MCF 10A (cell line): ENCODE results near the gene SLC1A7. TPM values are rescaled to one million over a fixed set of nuclear protein-coding genes. Genes with fewer than 3 reads are reported as not detected.
A peak's percentile ranks its signal among the peaks of the same experiment; 100 is the strongest.

Source experiments
- BruUV-seq: library from RNA; stranded (reverse); fragments of 400-500 nt; replicated peaks from 2 replicates; lab custom pipeline; 2021; lab: Mats Ljungman, UMichigan
- CTCF ChIA-PET: fragments of 300-600 bp; sonication (Branson Sonifier 250); formaldehyde crosslinking; extraction: SDS; loops from one replicate; lab custom pipeline; 2021; ENCODE audit warnings: antibody characterized with exemption, inconsistent platforms; lab: Yijun Ruan, JAX
- POLR2A ChIA-PET: fragments of 300-600, 350-650 bp; sonication (Branson Sonifier 250); formaldehyde crosslinking; extraction: SDS; loops from one replicate; lab custom pipeline; 2020; ENCODE audit warnings: antibody characterized with exemption, inconsistent platforms; lab: Yijun Ruan, JAX
- DNase-seq: peaks from one replicate; pipeline ENCODE4 v3.0.0-alpha.2; 2018; ENCODE audit not compliant: unreplicated experiment
- H3K27ac Mint-ChIP-seq: one replicate; pipeline ENCODE4 v1.8.0; 2022; ENCODE audit warnings: mild to moderate bottlenecking, low read depth, mixed read lengths; ENCODE audit not compliant: unreplicated experiment
- H3K27me3 Mint-ChIP-seq: one replicate; pipeline ENCODE4 v1.8.0; 2022; ENCODE audit warnings: mixed read lengths; ENCODE audit not compliant: insufficient read depth, unreplicated experiment
- H3K36me3 Mint-ChIP-seq: one replicate; pipeline ENCODE4 v1.8.0; 2022; ENCODE audit warnings: mild to moderate bottlenecking, moderate library complexity, mixed read lengths; ENCODE audit not compliant: insufficient read depth, unreplicated experiment
- H3K4me1 Mint-ChIP-seq: one replicate; pipeline ENCODE4 v1.8.0; 2022; ENCODE audit warnings: mixed read lengths; ENCODE audit not compliant: insufficient read depth, unreplicated experiment
- H3K4me3 Mint-ChIP-seq: one replicate; pipeline ENCODE4 v1.8.0; 2022; ENCODE audit warnings: mild to moderate bottlenecking, moderate library complexity, mixed read lengths; ENCODE audit not compliant: unreplicated experiment
- H3K9me3 Mint-ChIP-seq: one replicate; pipeline ENCODE4 v1.8.0; 2022; ENCODE audit warnings: mixed read lengths; ENCODE audit not compliant: unreplicated experiment
- intact Hi-C: fragments of 100-400 bp; cut with micrococcal nuclease; formaldehyde crosslinking; loops from 2 replicates; pipeline ENCODE4 v1.14.1; 2022
- total RNA-seq: library from RNA; stranded (reverse); gene quantifications from 2 replicates; pipeline ENCODE4 v1.2.3, GENCODE V29; 2022
- TF ChIP-seq, protein P1 (sequence below): fragments of 200-600 bp; IDR thresholded peaks from one replicate; pipeline ENCODE4 v1.8.0; 2022; ENCODE audit warnings: antibody characterized with exemption, mild to moderate bottlenecking; ENCODE audit not compliant: unreplicated experiment

Gene SLC1A7
- total RNA-seq, 1 experiment from 2014 or later = not detected

DNA sequence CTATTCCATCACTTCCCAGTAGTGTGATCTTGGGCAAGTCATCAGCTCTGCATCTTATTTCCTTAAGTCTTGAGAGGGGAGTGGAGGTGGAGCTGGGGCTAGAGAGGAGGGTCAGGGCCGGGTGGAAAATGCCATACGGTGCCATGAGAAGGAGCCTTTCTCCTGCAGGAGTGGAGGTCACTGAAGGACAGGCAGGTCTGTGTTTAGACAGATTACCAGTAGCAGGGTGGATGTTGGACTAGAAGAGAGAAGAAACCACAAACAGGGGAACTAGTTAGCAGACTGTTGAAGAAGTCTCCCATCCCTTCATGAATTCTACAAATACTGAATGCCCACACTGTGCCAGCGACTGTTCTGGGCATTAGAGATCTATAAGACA, 40.3 kb upstream of the SLC1A7 start:
- TF ChIP-seq, protein P1, sequence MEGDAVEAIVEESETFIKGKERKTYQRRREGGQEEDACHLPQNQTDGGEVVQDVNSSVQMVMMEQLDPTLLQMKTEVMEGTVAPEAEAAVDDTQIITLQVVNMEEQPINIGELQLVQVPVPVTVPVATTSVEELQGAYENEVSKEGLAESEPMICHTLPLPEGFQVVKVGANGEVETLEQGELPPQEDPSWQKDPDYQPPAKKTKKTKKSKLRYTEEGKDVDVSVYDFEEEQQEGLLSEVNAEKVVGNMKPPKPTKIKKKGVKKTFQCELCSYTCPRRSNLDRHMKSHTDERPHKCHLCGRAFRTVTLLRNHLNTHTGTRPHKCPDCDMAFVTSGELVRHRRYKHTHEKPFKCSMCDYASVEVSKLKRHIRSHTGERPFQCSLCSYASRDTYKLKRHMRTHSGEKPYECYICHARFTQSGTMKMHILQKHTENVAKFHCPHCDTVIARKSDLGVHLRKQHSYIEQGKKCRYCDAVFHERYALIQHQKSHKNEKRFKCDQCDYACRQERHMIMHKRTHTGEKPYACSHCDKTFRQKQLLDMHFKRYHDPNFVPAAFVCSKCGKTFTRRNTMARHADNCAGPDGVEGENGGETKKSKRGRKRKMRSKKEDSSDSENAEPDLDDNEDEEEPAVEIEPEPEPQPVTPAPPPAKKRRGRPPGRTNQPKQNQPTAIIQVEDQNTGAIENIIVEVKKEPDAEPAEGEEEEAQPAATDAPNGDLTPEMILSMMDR = no peak
- Mint-ChIP-seq H3K4me1 (peaks cover 5% of the 10 kb centered on the region), H3K27me3 (no peaks in the 10 kb centered on the region), H3K9me3 (no peaks in the 10 kb centered on the region), H3K27ac (no peak overlapping the region), H3K36me3 (no peaks in the 10 kb centered on the region), H3K4me3 (no peak overlapping the region)
- POLR2A ChIA-PET = interaction anchor here (0.6 to 4.9 kb wide), 3 partner anchors 13 to 328 kb away, joined by 3 to 21 read pairs (median 4); partner anchors contain the start of gene CPT2
- CTCF ChIA-PET = interaction anchor here (0.6 to 2.6 kb wide), 22 partner anchors 8 to 471 kb away, joined by 3 to 17 read pairs (median 4); partner anchors contain the start of gene ECHDC2
- BruUV-seq = no TSS peak
- DNase-seq = no peak
- intact Hi-C loops = loop anchor here (1.0 kb wide), 1 partner anchor 277 kb away; no protein-coding TSS in a partner anchor

DNA sequence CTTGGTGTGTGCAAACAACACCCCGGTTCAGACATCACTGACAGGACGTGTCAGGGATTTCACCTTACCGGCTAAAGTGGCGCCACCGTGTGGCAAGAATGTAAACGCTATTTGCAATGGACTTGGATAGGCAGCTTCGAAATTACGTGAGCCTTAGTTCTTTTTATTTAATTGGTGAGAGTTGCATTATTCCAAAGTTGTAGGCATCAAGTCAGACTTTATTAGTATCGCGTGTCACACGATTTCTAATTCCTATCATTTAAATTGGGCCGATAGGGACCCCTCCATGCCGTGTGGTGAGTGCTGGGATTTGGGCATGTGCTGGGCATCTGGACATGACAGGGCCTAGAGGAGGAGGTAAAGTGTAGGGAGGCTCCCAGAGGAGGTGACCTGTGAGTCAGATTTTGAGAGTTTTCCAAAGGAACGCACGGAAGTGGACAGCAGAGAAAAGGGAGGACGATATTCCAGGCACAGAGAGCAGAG, 39.7 kb upstream of the SLC1A7 start:
- no TSS peak for BruUV-seq
- no peaks in the 10 kb centered on the region for H3K4me1 Mint-ChIP-seq
- H3K9me3 Mint-ChIP-seq = no peaks in the 10 kb centered on the region
- no peaks in the 10 kb centered on the region for H3K27me3 Mint-ChIP-seq
- POLR2A ChIA-PET = interaction anchor here (0.6 to 1.0 kb wide), 4 partner anchors 168 to 888 kb away, joined by 3 to 4 read pairs (median 3); no protein-coding TSS in a partner anchor
- no peak overlapping the region for H3K27ac Mint-ChIP-seq
- peak; percentile 84 for DNase-seq
- TF ChIP-seq, protein P1 = peak; percentile 66
- no peaks in the 10 kb centered on the region for H3K36me3 Mint-ChIP-seq
- CTCF ChIA-PET = interaction anchor here (0.6 to 2.6 kb wide), 21 partner anchors 8 to 471 kb away, joined by 3 to 17 read pairs (median 4); partner anchors contain the start of gene ECHDC2
- H3K4me3 Mint-ChIP-seq = no peak overlapping the region
- intact Hi-C loops = loop anchor here (1.0 kb wide), 1 partner anchor 277 kb away; no protein-coding TSS in a partner anchor

DNA sequence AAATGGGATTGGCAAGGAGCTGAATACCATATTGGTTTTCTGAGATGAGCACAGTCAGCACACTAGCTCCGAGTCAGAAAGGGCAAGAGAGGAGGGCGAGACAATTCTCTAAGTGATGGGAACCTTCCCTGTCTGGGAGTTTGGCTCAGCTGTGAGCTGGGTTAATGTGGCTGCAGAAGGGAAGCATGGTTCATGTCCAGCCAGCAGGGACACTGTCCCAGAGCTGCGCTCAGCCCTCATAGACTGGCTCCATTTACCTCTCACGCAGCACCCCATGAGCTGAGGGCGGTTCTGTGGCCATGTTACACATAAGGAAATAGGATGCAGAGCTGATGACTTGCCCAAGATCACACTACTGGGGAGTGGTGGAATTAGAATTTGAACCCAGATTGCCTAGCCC, 38.5 kb upstream of the SLC1A7 start:
- no peak overlapping the region for H3K4me3 Mint-ChIP-seq
- no peak overlapping the region for H3K27ac Mint-ChIP-seq
- CTCF ChIA-PET = interaction anchor here (0.7 to 1.8 kb wide), 13 partner anchors 9 to 437 kb away, joined by 3 to 11 read pairs (median 4); no protein-coding TSS in a partner anchor
- no peaks in the 10 kb centered on the region for H3K36me3 Mint-ChIP-seq
- no peaks in the 10 kb centered on the region for H3K27me3 Mint-ChIP-seq
- H3K9me3 Mint-ChIP-seq = no peaks in the 10 kb centered on the region
- DNase-seq = no peak
- TF ChIP-seq, protein P1 = no peak
- H3K4me1 Mint-ChIP-seq = no peaks in the 10 kb centered on the region
- POLR2A ChIA-PET = interaction anchor here (1.0 to 1.2 kb wide), 2 partner anchors 167 to 484 kb away, joined by 3 read pairs; no protein-coding TSS in a partner anchor
- intact Hi-C loops = no loop called here
- BruUV-seq = no TSS peak

DNA sequence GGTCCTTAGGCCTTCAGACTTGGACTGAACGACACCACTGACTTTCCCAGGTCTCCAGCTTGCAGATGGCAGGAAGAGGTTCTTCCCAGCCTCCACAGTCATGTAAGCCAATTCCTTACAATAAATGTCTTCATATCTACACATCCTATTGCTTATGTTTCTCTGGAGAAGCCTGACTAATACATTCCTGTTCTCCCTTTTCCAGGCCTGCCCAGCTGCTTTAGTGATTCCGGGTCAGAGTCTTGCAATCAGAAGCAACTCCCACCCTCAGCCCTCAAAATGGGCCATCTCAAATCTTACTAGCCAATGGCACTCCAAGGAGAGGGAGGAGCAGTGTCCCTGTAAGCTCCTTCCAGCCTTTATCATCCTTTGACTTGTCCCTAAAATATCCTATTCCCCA, 37.8 kb upstream of the SLC1A7 start:
- H3K4me3 Mint-ChIP-seq = no peak overlapping the region
- CTCF ChIA-PET = interaction anchor here (0.6 to 1.8 kb wide), 8 partner anchors 8 to 166 kb away, joined by 3 to 11 read pairs (median 4); no protein-coding TSS in a partner anchor
- BruUV-seq = no TSS peak

More for the DNA sequence above, 37.8 kb upstream of the SLC1A7 start:
- no peak overlapping the region for H3K27ac Mint-ChIP-seq
- H3K27me3 Mint-ChIP-seq = no peaks in the 10 kb centered on the region
- TF ChIP-seq, protein P1 = no peak
- POLR2A ChIA-PET = interaction anchor here (1.2 to 1.3 kb wide), 2 partner anchors 58 to 166 kb away, joined by 3 to 4 read pairs; partner anchors contain the start of gene MAGOH
- H3K36me3 Mint-ChIP-seq = no peaks in the 10 kb centered on the region
- intact Hi-C loops = no loop called here
- no peaks in the 10 kb centered on the region for H3K4me1 Mint-ChIP-seq
- DNase-seq = no peak
- H3K9me3 Mint-ChIP-seq = no peaks in the 10 kb centered on the region
